GM12874 (cell line): Measurements from ENCODE around the gene GNAT3.

Experiments used
- TF ChIP-seq, protein P1 (sequence below): IDR thresholded peaks from 2 replicates; pipeline ENCODE4 v1.5.1; 2011; ENCODE audit warnings: low read depth, mild to moderate bottlenecking, control low read depth, low read length, moderate library complexity; ENCODE audit not compliant: insufficient read depth

Gene GNAT3

DNA sequence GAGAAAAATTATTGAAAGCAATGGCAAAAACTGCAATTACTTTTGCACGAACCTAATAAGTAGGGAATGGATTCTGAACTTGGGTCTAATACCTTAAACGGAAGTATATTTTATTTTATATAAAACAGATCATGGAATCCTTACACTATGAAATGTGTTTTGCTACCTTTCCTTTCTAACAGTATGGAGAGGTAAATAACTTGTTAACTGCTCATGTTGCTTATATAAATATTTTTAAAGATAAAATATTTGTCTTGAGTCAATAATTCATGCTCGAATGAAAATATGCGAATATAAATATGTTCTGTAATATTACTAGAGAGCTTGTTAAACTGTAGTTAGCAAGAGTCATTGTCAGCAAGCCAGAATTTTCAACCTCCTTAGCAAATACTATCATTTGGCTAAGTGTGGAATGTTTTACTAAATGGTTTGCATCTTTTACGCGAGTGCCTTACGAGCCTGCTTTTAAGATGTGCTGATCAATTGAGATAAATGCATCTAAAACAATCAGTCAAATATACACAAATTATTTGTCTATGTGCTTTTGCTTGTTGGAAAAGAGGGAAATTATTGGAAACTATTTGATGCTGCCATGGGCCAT lies 5.9 kb downstream of the GNAT3 start:
- TF ChIP-seq, protein P1, sequence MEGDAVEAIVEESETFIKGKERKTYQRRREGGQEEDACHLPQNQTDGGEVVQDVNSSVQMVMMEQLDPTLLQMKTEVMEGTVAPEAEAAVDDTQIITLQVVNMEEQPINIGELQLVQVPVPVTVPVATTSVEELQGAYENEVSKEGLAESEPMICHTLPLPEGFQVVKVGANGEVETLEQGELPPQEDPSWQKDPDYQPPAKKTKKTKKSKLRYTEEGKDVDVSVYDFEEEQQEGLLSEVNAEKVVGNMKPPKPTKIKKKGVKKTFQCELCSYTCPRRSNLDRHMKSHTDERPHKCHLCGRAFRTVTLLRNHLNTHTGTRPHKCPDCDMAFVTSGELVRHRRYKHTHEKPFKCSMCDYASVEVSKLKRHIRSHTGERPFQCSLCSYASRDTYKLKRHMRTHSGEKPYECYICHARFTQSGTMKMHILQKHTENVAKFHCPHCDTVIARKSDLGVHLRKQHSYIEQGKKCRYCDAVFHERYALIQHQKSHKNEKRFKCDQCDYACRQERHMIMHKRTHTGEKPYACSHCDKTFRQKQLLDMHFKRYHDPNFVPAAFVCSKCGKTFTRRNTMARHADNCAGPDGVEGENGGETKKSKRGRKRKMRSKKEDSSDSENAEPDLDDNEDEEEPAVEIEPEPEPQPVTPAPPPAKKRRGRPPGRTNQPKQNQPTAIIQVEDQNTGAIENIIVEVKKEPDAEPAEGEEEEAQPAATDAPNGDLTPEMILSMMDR, result no peak

DNA sequence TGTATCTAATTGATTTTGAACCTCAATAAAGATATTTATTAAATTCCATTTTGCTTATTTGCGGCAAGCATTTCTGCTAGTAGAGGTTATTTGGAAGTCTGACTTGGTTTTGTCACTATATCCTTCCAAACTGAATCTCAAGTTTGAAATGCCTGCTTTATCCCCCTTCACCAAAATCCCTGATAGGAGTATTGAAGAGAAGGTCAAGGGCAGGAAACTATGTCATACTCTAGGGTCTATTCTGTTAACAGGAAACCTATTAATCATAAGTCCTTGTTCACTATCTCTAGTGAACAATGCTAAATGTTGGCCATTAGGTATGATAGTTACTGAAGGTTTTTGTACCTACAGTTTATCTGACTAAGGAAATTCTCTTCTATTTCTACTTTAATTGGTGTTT lies 11.5 kb downstream of the GNAT3 start:
- TF ChIP-seq, protein P1, result no peak

DNA sequence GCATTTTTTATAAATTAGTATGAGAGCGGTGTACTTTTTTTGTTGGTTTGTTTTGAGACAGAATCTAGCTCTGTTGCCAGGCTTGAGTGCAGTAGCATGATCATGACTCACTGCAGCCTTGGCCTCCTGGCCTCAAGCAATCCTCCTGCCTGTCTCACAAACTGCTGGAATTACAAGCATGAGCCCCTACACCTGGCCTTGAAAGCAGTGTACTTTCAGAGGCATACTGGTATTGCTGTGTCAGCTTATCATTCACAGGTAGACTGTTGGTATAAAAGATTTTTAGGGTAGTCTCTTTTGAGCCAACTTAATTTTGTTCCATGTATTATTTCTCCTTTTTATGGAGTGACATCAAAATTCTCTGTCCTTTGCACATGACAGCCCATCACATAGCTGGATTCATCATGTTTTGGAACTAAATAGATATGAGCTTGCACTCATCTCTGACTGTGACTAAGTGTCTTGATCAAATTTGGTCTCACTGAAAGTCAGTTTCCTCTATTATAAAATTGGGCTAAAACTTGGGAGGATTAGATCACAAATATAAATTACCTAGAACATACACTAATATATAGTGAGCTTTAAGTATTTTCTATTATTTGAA lies 12.4 kb downstream of the GNAT3 start:
- TF ChIP-seq, protein P1, result no peak

- TF ChIP-seq, protein P1, result no peak
These were observed 13.1 kb downstream of the GNAT3 start for GRCh38 chr7:80498481-80499349.

GRCh38 chr7:80496586-80496985 lies 15.3 kb downstream of the GNAT3 start:
- TF ChIP-seq, protein P1, result no peak

GRCh38 chr7:80493121-80493849 lies 18.6 kb downstream of the GNAT3 start:
- TF ChIP-seq, protein P1, result no peak

- TF ChIP-seq, protein P1, result no peak
These were observed 20.4 kb downstream of the GNAT3 start for GRCh38 chr7:80491462-80491861.
